ENCODE results near the gene MEGF6. TPM values are rescaled to one million over a fixed set of nuclear protein-coding genes. Genes with fewer than 3 reads are reported as not detected.

The MEGF6 gene
- total RNA-seq, 1 experiment from 2014 or later, result 14.3 TPM

DNA sequence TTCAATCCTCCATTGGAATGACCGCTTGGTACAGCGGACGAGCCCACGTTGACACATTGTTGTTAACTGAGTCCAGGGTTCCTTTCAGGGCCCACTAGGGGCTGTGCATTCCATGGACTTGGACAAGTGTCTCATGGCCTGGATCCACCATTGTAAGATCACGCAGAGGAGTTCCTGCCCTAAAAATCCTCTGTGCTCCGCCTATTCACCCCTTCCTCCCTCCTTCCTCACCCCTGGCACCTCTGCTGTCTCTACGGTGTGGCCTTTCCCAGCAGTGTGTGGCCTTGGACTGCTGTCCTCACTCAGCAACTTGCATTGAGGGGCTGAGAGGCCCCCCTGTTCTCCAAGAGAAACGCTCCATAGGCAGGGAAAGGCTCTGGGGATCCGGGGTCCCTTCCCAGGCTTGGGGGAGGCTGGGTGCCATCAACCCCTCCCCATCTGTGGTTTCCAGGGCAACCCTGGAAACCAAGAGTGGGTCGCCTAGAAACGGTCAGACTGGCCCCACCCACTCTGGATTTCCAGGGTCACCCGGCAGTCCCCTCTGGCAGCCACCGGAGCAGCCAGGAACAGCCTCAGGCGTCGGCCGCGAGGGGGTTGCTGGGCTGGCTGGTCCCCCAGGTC is 50.9 kb downstream of the MEGF6 start:
- Mint-ChIP-seq H3K4me3 (ENCODE audit: unreplicated experiment) (no peak overlapping the region), H3K36me3 (ENCODE audit: insufficient read depth, unreplicated experiment) (no peaks in the 10 kb centered on the region), H3K9me3 (ENCODE audit: unreplicated experiment) (peaks cover 7% of the 10 kb centered on the region), H3K27me3 (ENCODE audit: insufficient read depth, unreplicated experiment) (peaks cover 11% of the 10 kb centered on the region), H3K27ac (ENCODE audit: low read depth, unreplicated experiment) (no peak overlapping the region), H3K4me1 (ENCODE audit: insufficient read depth, unreplicated experiment) (peaks cover 7% of the 10 kb centered on the region)
- TF ChIP-seq, protein P1, sequence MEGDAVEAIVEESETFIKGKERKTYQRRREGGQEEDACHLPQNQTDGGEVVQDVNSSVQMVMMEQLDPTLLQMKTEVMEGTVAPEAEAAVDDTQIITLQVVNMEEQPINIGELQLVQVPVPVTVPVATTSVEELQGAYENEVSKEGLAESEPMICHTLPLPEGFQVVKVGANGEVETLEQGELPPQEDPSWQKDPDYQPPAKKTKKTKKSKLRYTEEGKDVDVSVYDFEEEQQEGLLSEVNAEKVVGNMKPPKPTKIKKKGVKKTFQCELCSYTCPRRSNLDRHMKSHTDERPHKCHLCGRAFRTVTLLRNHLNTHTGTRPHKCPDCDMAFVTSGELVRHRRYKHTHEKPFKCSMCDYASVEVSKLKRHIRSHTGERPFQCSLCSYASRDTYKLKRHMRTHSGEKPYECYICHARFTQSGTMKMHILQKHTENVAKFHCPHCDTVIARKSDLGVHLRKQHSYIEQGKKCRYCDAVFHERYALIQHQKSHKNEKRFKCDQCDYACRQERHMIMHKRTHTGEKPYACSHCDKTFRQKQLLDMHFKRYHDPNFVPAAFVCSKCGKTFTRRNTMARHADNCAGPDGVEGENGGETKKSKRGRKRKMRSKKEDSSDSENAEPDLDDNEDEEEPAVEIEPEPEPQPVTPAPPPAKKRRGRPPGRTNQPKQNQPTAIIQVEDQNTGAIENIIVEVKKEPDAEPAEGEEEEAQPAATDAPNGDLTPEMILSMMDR (IDR thresholded peaks at IDR 0.05; ENCODE audit: unreplicated experiment), result no peak
- CTCF ChIA-PET, result interaction anchor here (1.0 to 1.1 kb wide), 2 partner anchors 60 to 70 kb away, joined by 3 to 4 read pairs; no protein-coding TSS in a partner anchor
- intact Hi-C loops (cut with micrococcal nuclease), result loop anchor here (10.0 kb wide), 1 partner anchor 66 kb away; no protein-coding TSS in a partner anchor
- DNase-seq (ENCODE audit: unreplicated experiment), result no peak
- no TSS peak for BruUV-seq (replicated peaks)
- POLR2A ChIA-PET, result no interaction called here

- TF ChIP-seq, protein P1 (IDR thresholded peaks at IDR 0.05; ENCODE audit: unreplicated experiment), result no peak
- Mint-ChIP-seq H3K4me1 (ENCODE audit: insufficient read depth, unreplicated experiment) (peaks cover 18% of the 10 kb centered on the region), H3K4me3 (ENCODE audit: unreplicated experiment) (no peak overlapping the region), H3K36me3 (ENCODE audit: insufficient read depth, unreplicated experiment) (no peaks in the 10 kb centered on the region), H3K9me3 (ENCODE audit: unreplicated experiment) (peaks cover 7% of the 10 kb centered on the region), H3K27ac (ENCODE audit: low read depth, unreplicated experiment) (no peak overlapping the region), H3K27me3 (ENCODE audit: insufficient read depth, unreplicated experiment) (peaks cover 11% of the 10 kb centered on the region)
- POLR2A ChIA-PET, result interaction anchor here (0.5 to 0.6 kb wide), 2 partner anchors 65 to 1014 kb away, joined by 3 to 4 read pairs; no protein-coding TSS in a partner anchor
- BruUV-seq (replicated peaks), result no TSS peak
- intact Hi-C loops (cut with micrococcal nuclease), result no loop called here
- DNase-seq (ENCODE audit: unreplicated experiment), result no peak
- CTCF ChIA-PET, result interaction anchor here (0.6 kb wide), 3 partner anchors 62 to 1384 kb away, joined by 3 to 4 read pairs (median 3); no protein-coding TSS in a partner anchor
These were observed 53.1 kb downstream of the MEGF6 start for GRCh38 chr1:3558036-3558726.

- POLR2A ChIA-PET, result no interaction called here
- TF ChIP-seq, protein P1 (IDR thresholded peaks at IDR 0.05; ENCODE audit: unreplicated experiment), result no peak
- intact Hi-C loops (cut with micrococcal nuclease), result no loop called here
- peaks cover 7% of the 10 kb centered on the region for H3K9me3 Mint-ChIP-seq (ENCODE audit: unreplicated experiment)
- H3K27ac Mint-ChIP-seq (ENCODE audit: low read depth, unreplicated experiment), result no peak overlapping the region
- H3K36me3 Mint-ChIP-seq (ENCODE audit: insufficient read depth, unreplicated experiment), result no peaks in the 10 kb centered on the region
- peaks cover 17% of the 10 kb centered on the region for H3K4me1 Mint-ChIP-seq (ENCODE audit: insufficient read depth, unreplicated experiment)
- CTCF ChIA-PET, result interaction anchor here (0.6 to 3.7 kb wide), 2 partner anchors 8 to 1383 kb away, joined by 4 to 23 read pairs; no protein-coding TSS in a partner anchor
- H3K27me3 Mint-ChIP-seq (ENCODE audit: insufficient read depth, unreplicated experiment), result peaks cover 8% of the 10 kb centered on the region
- BruUV-seq (replicated peaks), result no TSS peak
- DNase-seq (ENCODE audit: unreplicated experiment), result no peak
- no peak overlapping the region for H3K4me3 Mint-ChIP-seq (ENCODE audit: unreplicated experiment)
These were observed 53.9 kb downstream of the MEGF6 start for GRCh38 chr1:3557366-3557765.

DNA sequence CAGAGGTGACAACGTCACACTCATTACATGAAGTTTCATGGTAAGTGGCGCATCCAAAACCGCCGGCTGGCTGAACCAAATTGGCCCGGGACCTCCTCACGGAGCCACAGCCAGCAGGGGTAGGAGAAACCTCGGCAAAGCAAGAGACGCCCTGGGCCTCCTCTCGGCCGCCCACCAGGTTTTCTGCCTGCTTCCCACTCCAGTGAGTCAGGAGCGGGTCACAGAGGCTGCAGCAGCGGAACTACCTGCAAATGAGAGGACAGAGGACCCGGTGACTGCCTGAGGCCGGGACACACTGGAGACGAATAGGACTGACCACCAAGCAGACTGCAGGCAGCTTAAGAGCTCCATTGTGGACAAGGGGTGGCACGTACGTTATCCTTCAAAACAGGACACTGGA is 55.0 kb downstream of the MEGF6 start:
- H3K27me3 Mint-ChIP-seq (ENCODE audit: insufficient read depth, unreplicated experiment), result no peaks in the 10 kb centered on the region
- DNase-seq (ENCODE audit: unreplicated experiment), result no peak
- intact Hi-C loops (cut with micrococcal nuclease), result no loop called here
- TF ChIP-seq, protein P1 (IDR thresholded peaks at IDR 0.05; ENCODE audit: unreplicated experiment), result no peak
- BruUV-seq (replicated peaks), result no TSS peak
- H3K27ac Mint-ChIP-seq (ENCODE audit: low read depth, unreplicated experiment), result no peak overlapping the region
- peaks cover 7% of the 10 kb centered on the region for H3K9me3 Mint-ChIP-seq (ENCODE audit: unreplicated experiment)
- ChIA-PET CTCF (interaction anchor here (0.6 to 3.7 kb wide), 5 partner anchors 9 to 147 kb away, joined by 3 to 23 read pairs (median 6); no protein-coding TSS in a partner anchor), POLR2A (interaction anchor here (0.9 to 3.3 kb wide), 5 partner anchors 13 to 161 kb away, joined by 3 to 20 read pairs (median 3); no protein-coding TSS in a partner anchor)
- H3K4me1 Mint-ChIP-seq (ENCODE audit: insufficient read depth, unreplicated experiment), result peaks cover 11% of the 10 kb centered on the region
- H3K4me3 Mint-ChIP-seq (ENCODE audit: unreplicated experiment), result no peak overlapping the region
- no peaks in the 10 kb centered on the region for H3K36me3 Mint-ChIP-seq (ENCODE audit: insufficient read depth, unreplicated experiment)

All from MCF 10A (cell line).